WI38 (cell line): ENCODE results near the gene CLN3.
"Not testable (repeated sequence)": the region's sequence is repeated elsewhere in the genome, so short reads cannot be mapped to it uniquely, and the experiment has no call there.

Source experiments
- H3K4me3 ChIP-seq: 2 replicates; pipeline ENCODE4 v1.5.1; 2011; ENCODE audit warnings: low read depth, mild to moderate bottlenecking, control low read depth, low read length
- CTCF ChIP-seq: IDR thresholded peaks from 2 replicates; pipeline ENCODE4 v1.5.1; 2012; ENCODE audit warnings: low read depth, mild to moderate bottlenecking, control low read depth, low read length

CLN3 gene

GRCh38 chr16:28532940-28533647, 41.2 kb upstream of the CLN3 start:
- TF ChIP-seq CTCF, result no peak
- H3K4me3 ChIP-seq, result no peak overlapping the region

GRCh38 chr16:28531777-28532744, 40.2 kb upstream of the CLN3 start:
- no peak overlapping the region for H3K4me3 ChIP-seq
- TF ChIP-seq CTCF, result no peak

- H3K4me3 ChIP-seq, result no peak overlapping the region
- no peak for TF ChIP-seq CTCF
Measured at GRCh38 chr16:28529124-28529523, 37.2 kb upstream of the CLN3 start.

GRCh38 chr16:28528463-28528867, 36.6 kb upstream of the CLN3 start:
- H3K4me3 ChIP-seq, result no peak overlapping the region
- no peak for TF ChIP-seq CTCF

GRCh38 chr16:28527985-28528384, 36.1 kb upstream of the CLN3 start:
- no peak overlapping the region for H3K4me3 ChIP-seq
- no peak for TF ChIP-seq CTCF

- H3K4me3 ChIP-seq, result not testable (repeated sequence)
Measured at GRCh38 chr16:28527100-28527785, 35.4 kb upstream of the CLN3 start.

GRCh38 chr16:28526201-28527099, 34.6 kb upstream of the CLN3 start:
- TF ChIP-seq CTCF, result no peak
- no peak overlapping the region for H3K4me3 ChIP-seq
